Endothelial cell of umbilical vein (primary cell): ENCODE data around the gene ATP10A. TPM values are rescaled to one million over a fixed set of nuclear protein-coding genes. Genes with fewer than 3 reads are reported as not detected.

Experiments used
- BruUV-seq: library from RNA; stranded (reverse); fragments of 400-500 nt; replicated peaks from 2 replicates; lab custom pipeline; 2021; lab: Mats Ljungman, UMichigan
- CTCF ChIA-PET: fragments of 300-600, 350-600 bp; sonication (Branson Sonifier 250); formaldehyde crosslinking; loops from one replicate; lab custom pipeline; 2021; ENCODE audit warnings: antibody characterized with exemption, inconsistent platforms; lab: Charles Lee
- POLR2A ChIA-PET: fragments of 300-600, 350-600 bp; sonication (Branson Sonifier 250); formaldehyde crosslinking; loops from one replicate; lab custom pipeline; 2021; ENCODE audit warnings: antibody characterized with exemption, inconsistent platforms; lab: Charles Lee
- DNase-seq: peaks from one replicate; pipeline ENCODE4 v3.0.0-alpha.2; 2011; ENCODE audit warnings: low read depth, low spot score
- FAIRE-seq: peaks from 2 replicates; lab custom pipeline; 2011; peaks lifted over from hg19 to GRCh38; lab: Jason Lieb, UNC
- H2AFZ ChIP-seq: 2 replicates; pipeline ENCODE4 v1.6.0; 2012; ENCODE audit warnings: low read depth, low read length, control low read depth, inconsistent platforms
- H3K27ac ChIP-seq: 2 replicates; pipeline ENCODE4 v1.5.1; 2011; ENCODE audit warnings: low read depth, mild to moderate bottlenecking, control low read depth, low read length, moderate library complexity; ENCODE audit not compliant: insufficient read depth
- H3K27me3 ChIP-seq, 2 experiments: 2 replicates each; pipeline versions ENCODE4 v1.6.0 to v1.6.1; 2011; ENCODE audit warnings: low read length in 2 of 2, mixed read lengths in 1 of 2; ENCODE audit not compliant: control insufficient read depth in 2 of 2, insufficient read depth in 2 of 2
- H3K36me3 ChIP-seq, 2 experiments: 2 replicates in 1 of 2; 3 replicates in 1 of 2; pipeline ENCODE4 v1.5.1; 2011; ENCODE audit warnings: low read length in 2 of 2, mild to moderate bottlenecking in 1 of 2, moderate library complexity in 1 of 2; ENCODE audit not compliant: control insufficient read depth in 2 of 2, insufficient read depth in 2 of 2; ENCODE audit errors: extremely low read depth in 1 of 2
- H3K4me1 ChIP-seq: 3 replicates; pipeline ENCODE4 v1.5.1; 2011; ENCODE audit warnings: mild to moderate bottlenecking, low read length; ENCODE audit not compliant: control insufficient read depth, insufficient read depth; ENCODE audit errors: extremely low read depth
- H3K4me2 ChIP-seq: 2 replicates; pipeline ENCODE4 v1.6.1; 2011; ENCODE audit warnings: low read length, control low read depth, mixed read lengths; ENCODE audit not compliant: insufficient read depth
- H3K4me3 ChIP-seq, 3 experiments: fragments of 200-600 bp in 1 of 3; sonication (generic), shearing (Covaris generic) in 1 of 3; replicated peaks in 1 of 3; 2 replicates each; pipeline ENCODE4 v1.5.1; 2011 to 2016; ENCODE audit warnings: control low read depth in 3 of 3, low read length in 3 of 3, mild to moderate bottlenecking in 2 of 3, inconsistent platforms in 1 of 3, low read depth in 1 of 3, moderate library complexity in 1 of 3; ENCODE audit not compliant: insufficient read depth in 1 of 3
- H3K79me2 ChIP-seq: 2 replicates; pipeline ENCODE4 v1.6.0; 2012; ENCODE audit warnings: low read length, inconsistent platforms; ENCODE audit not compliant: control insufficient read depth, insufficient read depth
- H3K9ac ChIP-seq: replicated peaks from 2 replicates; pipeline ENCODE3; 2011; ENCODE audit warnings: low read length, control low read depth; ENCODE audit not compliant: insufficient read depth; ENCODE audit errors: extremely low read depth
- H3K9me1 ChIP-seq: replicated peaks from 3 replicates; pipeline ENCODE4 v1.6.0; 2011; ENCODE audit warnings: mild to moderate bottlenecking, low read length; ENCODE audit not compliant: control insufficient read depth, insufficient read depth; ENCODE audit errors: extremely low read depth
- H3K9me3 ChIP-seq: replicated peaks from 2 replicates; pipeline ENCODE4 v1.5.1; 2012; ENCODE audit warnings: low read length, inconsistent platforms; ENCODE audit not compliant: control insufficient read depth, insufficient read depth
- H4K20me1 ChIP-seq: replicated peaks from 2 replicates; pipeline ENCODE3; 2011; ENCODE audit warnings: mild to moderate bottlenecking, low read length; ENCODE audit not compliant: control insufficient read depth, insufficient read depth; ENCODE audit errors: extremely low read depth
- EZH2 ChIP-seq: IDR thresholded peaks from 2 replicates; pipeline ENCODE4 v1.6.1; 2012; ENCODE audit warnings: borderline replicate concordance, low read depth, mild to moderate bottlenecking, moderate library complexity, low read length, inconsistent platforms; ENCODE audit not compliant: severe bottlenecking
- FOS ChIP-seq: IDR thresholded peaks from 2 replicates; pipeline ENCODE4 v1.6.1; 2011; ENCODE audit warnings: mild to moderate bottlenecking, low read length, moderate library complexity, borderline replicate concordance; ENCODE audit not compliant: insufficient read depth
- GATA2 ChIP-seq: IDR thresholded peaks from 2 replicates; pipeline ENCODE4 v1.7.0; 2011; ENCODE audit warnings: low read depth, mild to moderate bottlenecking, moderate library complexity, mixed read lengths, low read length; ENCODE audit not compliant: insufficient read length, insufficient read depth
- JUN ChIP-seq: IDR thresholded peaks from 2 replicates; pipeline ENCODE4 v1.6.1; 2011; ENCODE audit warnings: borderline replicate concordance, low read depth; ENCODE audit not compliant: insufficient read length, insufficient read depth
- MYC ChIP-seq: IDR thresholded peaks from one replicate; pipeline ENCODE4 v1.6.1; 2011; ENCODE audit warnings: mild to moderate bottlenecking, low read depth, low read length
- POLR2A ChIP-seq: IDR thresholded peaks from 2 replicates; pipeline ENCODE4 v1.6.1; 2012; ENCODE audit warnings: low read depth, mild to moderate bottlenecking, control low read depth, low read length
- POLR2AphosphoS5 ChIP-seq: IDR thresholded peaks from 2 replicates; pipeline ENCODE4 v1.6.1; 2012; ENCODE audit warnings: low read depth, mild to moderate bottlenecking, control low read depth, low read length, moderate library complexity; ENCODE audit not compliant: insufficient read depth
- dilution Hi-C: fragments of 300-500 bp; cut with MboI; formaldehyde crosslinking; loops from one replicate; pipeline ENCODE4 v1.15.0; 2019; ENCODE audit warnings: low sequenced_read_pairs; ENCODE audit not compliant: extremely low pct_ligation_motif_present
- intact Hi-C: fragments of 100-400 bp; cut with micrococcal nuclease; formaldehyde crosslinking; loops from one replicate; pipeline ENCODE4 v1.10.0; 2022
- polyA plus RNA-seq, 4 experiments: library from polyadenylated mRNA; depleted of rRNA in 3 of 4; stranded (reverse) in 3 of 4; unstranded in 1 of 4; fragments of >200 nt; gene quantifications; 2 replicates each; pipeline versions ENCODE4 v1.2.1 to v1.2.3, GENCODE V29; 2011 to 2012; ENCODE audit warnings: missing spikeins in 1 of 4
- total RNA-seq: library from RNA; stranded (reverse); gene quantifications from 2 replicates; pipeline ENCODE4 v1.2.3, GENCODE V29; 2021
- TF ChIP-seq, protein P1 (sequence below): IDR thresholded peaks from 2 replicates; pipeline ENCODE4 v1.6.1; 2011; ENCODE audit not compliant: insufficient read depth, insufficient read length
- TF ChIP-seq, protein P2 (sequence below), 2 donors: IDR thresholded peaks; 1 replicate in 1 of 2; 2 replicates in 1 of 2; pipeline ENCODE4 v1.5.1; 2011; ENCODE audit warnings: low read length in 2 of 2, mild to moderate bottlenecking in 2 of 2, moderate library complexity in 2 of 2, control low read depth in 1 of 2, inconsistent platforms in 1 of 2, low read depth in 1 of 2; ENCODE audit not compliant: insufficient read depth in 1 of 2; ENCODE audit errors: extremely low read depth in 1 of 2

Gene ATP10A
- total and polyA plus RNA-seq, 2 donors (not counting 3 experiments of a cell fraction or from before 2014, with no cell fraction given): not detected

DNA sequence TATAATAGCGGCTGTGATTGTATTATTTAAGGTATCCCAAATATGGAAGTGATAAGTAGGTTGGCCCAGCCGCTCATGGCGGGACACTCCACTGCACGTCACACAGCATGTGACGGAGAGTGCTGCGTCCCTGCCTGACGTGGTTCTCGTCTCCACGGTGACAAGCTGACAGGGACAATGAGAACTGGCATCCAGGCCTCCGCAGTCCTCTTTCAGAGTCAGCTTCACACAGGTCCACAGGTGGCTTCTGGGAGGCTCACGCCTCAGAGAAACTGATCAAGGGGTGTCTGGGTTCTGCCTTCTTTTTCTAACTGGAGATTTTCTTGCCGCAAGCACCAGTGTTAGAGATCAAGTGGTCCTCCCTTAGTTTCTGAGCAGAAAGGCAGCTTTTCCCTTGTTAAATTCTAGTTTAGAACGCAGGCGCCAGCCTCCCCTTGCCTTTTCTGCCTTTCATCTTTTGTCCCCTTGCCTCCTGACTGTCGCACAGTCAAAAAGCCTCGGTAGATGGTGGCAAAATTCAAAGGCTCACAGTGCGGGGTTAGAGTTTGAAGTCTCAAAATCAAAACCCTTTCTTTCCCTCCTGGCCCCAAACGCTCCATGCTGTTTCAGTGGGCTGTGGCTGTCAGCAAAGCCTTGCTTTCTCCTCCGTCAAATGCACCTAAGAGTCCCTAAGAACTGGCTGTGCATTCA, 120.9 kb downstream of the ATP10A start:
- no peaks in the 10 kb centered on the region for H3K79me2 ChIP-seq
- no peaks in the 10 kb centered on the region for H3K4me1 ChIP-seq
- H2AFZ ChIP-seq: no peak overlapping the region
- no peaks in the 10 kb centered on the region for H4K20me1 ChIP-seq
- H3K9me3 ChIP-seq: peaks cover 11% of the 10 kb centered on the region
- FAIRE-seq: no peak
- intact Hi-C loops: no loop called here
- H3K4me3 ChIP-seq: no peak overlapping the region
- no peak overlapping the region for H3K4me2 ChIP-seq
- BruUV-seq: no TSS peak
- no peaks in the 10 kb centered on the region for H3K9me1 ChIP-seq
- no peaks in the 10 kb centered on the region for H3K27me3 ChIP-seq
- CTCF ChIA-PET: no interaction called here
- H3K9ac ChIP-seq: no peak overlapping the region
- POLR2A ChIA-PET: no interaction called here
- H3K27ac ChIP-seq: no peak overlapping the region
- dilution Hi-C loops: no loop called here
- no peaks in the 10 kb centered on the region for H3K36me3 ChIP-seq
- DNase-seq: no peak
- TF ChIP-seq JUN: no peak
- no peak for TF ChIP-seq FOS
- TF ChIP-seq, protein P1, sequence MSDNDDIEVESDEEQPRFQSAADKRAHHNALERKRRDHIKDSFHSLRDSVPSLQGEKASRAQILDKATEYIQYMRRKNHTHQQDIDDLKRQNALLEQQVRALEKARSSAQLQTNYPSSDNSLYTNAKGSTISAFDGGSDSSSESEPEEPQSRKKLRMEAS: no peak
- TF ChIP-seq, protein P2, sequence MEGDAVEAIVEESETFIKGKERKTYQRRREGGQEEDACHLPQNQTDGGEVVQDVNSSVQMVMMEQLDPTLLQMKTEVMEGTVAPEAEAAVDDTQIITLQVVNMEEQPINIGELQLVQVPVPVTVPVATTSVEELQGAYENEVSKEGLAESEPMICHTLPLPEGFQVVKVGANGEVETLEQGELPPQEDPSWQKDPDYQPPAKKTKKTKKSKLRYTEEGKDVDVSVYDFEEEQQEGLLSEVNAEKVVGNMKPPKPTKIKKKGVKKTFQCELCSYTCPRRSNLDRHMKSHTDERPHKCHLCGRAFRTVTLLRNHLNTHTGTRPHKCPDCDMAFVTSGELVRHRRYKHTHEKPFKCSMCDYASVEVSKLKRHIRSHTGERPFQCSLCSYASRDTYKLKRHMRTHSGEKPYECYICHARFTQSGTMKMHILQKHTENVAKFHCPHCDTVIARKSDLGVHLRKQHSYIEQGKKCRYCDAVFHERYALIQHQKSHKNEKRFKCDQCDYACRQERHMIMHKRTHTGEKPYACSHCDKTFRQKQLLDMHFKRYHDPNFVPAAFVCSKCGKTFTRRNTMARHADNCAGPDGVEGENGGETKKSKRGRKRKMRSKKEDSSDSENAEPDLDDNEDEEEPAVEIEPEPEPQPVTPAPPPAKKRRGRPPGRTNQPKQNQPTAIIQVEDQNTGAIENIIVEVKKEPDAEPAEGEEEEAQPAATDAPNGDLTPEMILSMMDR (IDR thresholded peaks at IDR 0.05; ENCODE audit: extremely low read depth in 1 of 2, insufficient read depth in 1 of 2, low read depth in 1 of 2, low read length in 2 of 2): no peak
- no peak for TF ChIP-seq EZH2
- no peak for TF ChIP-seq GATA2
- no peak for TF ChIP-seq MYC
- no peak for TF ChIP-seq POLR2AphosphoS5
- TF ChIP-seq POLR2A: no peak
